Thyroid gland (tissue), 4 donors: ENCODE measurements around the gene NCKAP5. TPM values are rescaled to one million over a fixed set of nuclear protein-coding genes. Genes with fewer than 3 reads are reported as not detected.

Experiments
- DNase-seq, 2 donors: peaks; one replicate each; pipeline ENCODE4 v3.0.0-alpha.2; 2019
- H3K27ac ChIP-seq, 3 donors: fragments of 200-600 bp; sonication (generic); 1 replicate in 2 of 3; 2 replicates in 1 of 3; pipeline ENCODE4 v1.5.1; 2016 to 2019; ENCODE audit warnings: mild to moderate bottlenecking in 1 of 3, moderate library complexity in 1 of 3
- H3K27me3 ChIP-seq: fragments of 200-600 bp; sonication (generic); one replicate; pipeline ENCODE4 v1.5.1; 2019
- H3K36me3 ChIP-seq, 2 donors: fragments of 200-600 bp; sonication (generic); one replicate each; pipeline ENCODE4 v1.5.1; 2016 to 2019
- H3K4me1 ChIP-seq, 2 donors: fragments of 200-600 bp; sonication (generic); one replicate each; pipeline ENCODE4 v1.5.1; 2017 to 2019
- H3K4me3 ChIP-seq, 3 donors: fragments of 200-600 bp; sonication (generic); replicated peaks in 1 of 3; 1 replicate in 2 of 3; 2 replicates in 1 of 3; pipeline ENCODE4 v1.5.1; 2016; ENCODE audit warnings: mild to moderate bottlenecking in 1 of 3
- H3K9me3 ChIP-seq: fragments of 200-600 bp; sonication (generic); one replicate; pipeline ENCODE4 v1.5.1; 2017
- POLR2A ChIP-seq, 2 donors: fragments of 450-650 bp; IDR thresholded peaks; one replicate each; pipeline ENCODE4 v1.6.1; 2017; ENCODE audit warnings: antibody characterized with exemption in 2 of 2, mild to moderate bottlenecking in 2 of 2, moderate library complexity in 1 of 2
- WGBS, 2 donors: methylation state at CpG; one replicate each; pipeline ENCODE4 v1.1.5; 2017; 5-methylcytosine and 5-hydroxymethylcytosine counted together
- intact Hi-C: fragments of 100-400 bp; cut with DNase I; formaldehyde crosslinking; loops from one replicate; pipeline ENCODE4 v1.15.1; 2023
- total RNA-seq, 4 donors: library from RNA; depleted of rRNA; stranded (reverse); fragments of >200 nt; gene quantifications; one replicate each; pipeline ENCODE4 v1.2.3, GENCODE V29; 2016
- TF ChIP-seq, protein P1 (sequence below), 6 experiments: fragments of 200-600 bp in 3 of 6; fragments of 450-650 bp in 3 of 6; sonication (generic) in 3 of 6; IDR thresholded peaks; one replicate each; pipeline ENCODE4 v1.5.1; 2016 to 2019; ENCODE audit warnings: antibody characterized with exemption in 6 of 6, mild to moderate bottlenecking in 2 of 6, inconsistent platforms in 1 of 6, moderate library complexity in 1 of 6

Gene NCKAP5
- total RNA-seq, 4 donors from 2014 or later = 0.45 to 1.2 (median 0.76) TPM

DNA sequence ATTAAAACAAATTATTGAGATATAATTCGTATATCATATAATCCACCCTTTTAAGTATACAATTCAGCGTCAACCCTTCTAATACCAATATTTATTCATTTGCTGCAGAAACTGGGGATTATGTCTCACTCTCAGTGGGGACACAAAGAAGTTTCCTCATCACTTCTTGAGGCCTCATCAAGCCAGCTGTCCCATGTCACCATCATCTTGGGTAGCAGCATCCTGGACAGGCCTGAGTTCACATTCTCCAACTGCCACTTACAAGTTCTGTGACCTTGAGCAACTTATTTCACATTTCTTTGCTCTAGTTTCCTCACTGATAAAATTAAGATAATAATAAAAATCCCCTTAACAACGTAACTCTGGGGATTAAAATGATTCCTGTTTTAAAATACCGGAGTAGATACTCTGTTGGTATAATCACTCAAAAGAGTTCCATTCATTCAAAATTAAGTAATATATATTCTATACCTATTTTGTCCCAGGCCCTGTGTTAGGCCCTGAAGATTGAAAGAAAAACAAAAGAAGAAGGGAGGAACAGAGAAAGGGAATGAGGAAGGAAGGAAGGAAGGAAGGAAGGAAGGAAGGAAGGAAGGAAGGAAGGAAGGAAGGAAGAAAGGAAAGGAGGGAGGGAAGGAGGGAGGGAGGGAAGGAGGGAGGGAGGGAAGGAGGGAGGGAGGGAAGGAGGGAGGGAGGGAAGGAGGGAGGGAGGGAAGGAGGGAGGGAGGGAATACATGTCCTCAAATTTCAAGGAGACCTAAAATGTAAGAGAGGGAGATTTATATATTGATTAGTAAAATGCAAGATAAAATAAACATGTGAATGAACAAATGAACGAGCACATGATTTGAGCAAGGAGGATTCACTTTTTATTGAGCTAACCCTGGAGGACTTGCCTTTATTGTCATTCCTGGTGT, 42.4 kb downstream of the NCKAP5 start:
- Histone ChIP-seq H3K36me3 (no peaks in the 10 kb centered on the region), H3K27ac (no peak overlapping the region), H3K9me3 (no peaks in the 10 kb centered on the region), H3K4me1 (no peaks in the 10 kb centered on the region), H3K4me3 (no peak overlapping the region), H3K27me3 (no peaks in the 10 kb centered on the region)
- no peak for DNase-seq
- 90 to 91% methylated on average over 5 of the region's 5 CpGs for WGBS, 2 donors
- TF ChIP-seq POLR2A (IDR thresholded peaks at IDR 0.05) = no peak
- TF ChIP-seq, protein P1, sequence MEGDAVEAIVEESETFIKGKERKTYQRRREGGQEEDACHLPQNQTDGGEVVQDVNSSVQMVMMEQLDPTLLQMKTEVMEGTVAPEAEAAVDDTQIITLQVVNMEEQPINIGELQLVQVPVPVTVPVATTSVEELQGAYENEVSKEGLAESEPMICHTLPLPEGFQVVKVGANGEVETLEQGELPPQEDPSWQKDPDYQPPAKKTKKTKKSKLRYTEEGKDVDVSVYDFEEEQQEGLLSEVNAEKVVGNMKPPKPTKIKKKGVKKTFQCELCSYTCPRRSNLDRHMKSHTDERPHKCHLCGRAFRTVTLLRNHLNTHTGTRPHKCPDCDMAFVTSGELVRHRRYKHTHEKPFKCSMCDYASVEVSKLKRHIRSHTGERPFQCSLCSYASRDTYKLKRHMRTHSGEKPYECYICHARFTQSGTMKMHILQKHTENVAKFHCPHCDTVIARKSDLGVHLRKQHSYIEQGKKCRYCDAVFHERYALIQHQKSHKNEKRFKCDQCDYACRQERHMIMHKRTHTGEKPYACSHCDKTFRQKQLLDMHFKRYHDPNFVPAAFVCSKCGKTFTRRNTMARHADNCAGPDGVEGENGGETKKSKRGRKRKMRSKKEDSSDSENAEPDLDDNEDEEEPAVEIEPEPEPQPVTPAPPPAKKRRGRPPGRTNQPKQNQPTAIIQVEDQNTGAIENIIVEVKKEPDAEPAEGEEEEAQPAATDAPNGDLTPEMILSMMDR (IDR thresholded peaks at IDR 0.05) = no peak
- intact Hi-C loops = no loop called here

DNA sequence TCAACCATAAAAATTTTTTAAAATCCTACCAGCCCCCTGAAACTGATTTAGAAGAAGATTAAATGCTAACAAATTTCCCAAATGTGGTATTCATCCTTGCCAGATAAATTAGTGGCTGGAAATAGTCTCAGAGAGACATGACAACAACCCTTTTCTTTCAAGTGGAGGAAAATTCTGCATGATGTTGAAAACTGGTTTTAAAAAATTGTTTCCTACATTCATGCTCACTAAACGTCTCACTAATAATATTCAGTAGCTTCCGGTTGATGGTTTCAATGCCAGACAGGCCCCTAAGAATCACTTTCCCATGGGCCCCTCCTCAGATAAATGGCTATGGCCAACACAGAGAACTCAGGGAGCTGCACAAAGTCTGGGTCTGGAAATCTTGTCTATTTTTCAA, 43.2 kb downstream of the NCKAP5 start:
- intact Hi-C loops = no loop called here
- Histone ChIP-seq H3K9me3 (no peaks in the 10 kb centered on the region), H3K27ac (no peak overlapping the region), H3K4me1 (no peaks in the 10 kb centered on the region), H3K36me3 (no peaks in the 10 kb centered on the region), H3K4me3 (no peak overlapping the region), H3K27me3 (no peaks in the 10 kb centered on the region)
- TF ChIP-seq, protein P1 (IDR thresholded peaks at IDR 0.05) = no peak
- no peak for TF ChIP-seq POLR2A (IDR thresholded peaks at IDR 0.05)
- WGBS, 2 donors = 76 to 85% methylated on average over 2 of the region's 2 CpGs
- no peak for DNase-seq

DNA sequence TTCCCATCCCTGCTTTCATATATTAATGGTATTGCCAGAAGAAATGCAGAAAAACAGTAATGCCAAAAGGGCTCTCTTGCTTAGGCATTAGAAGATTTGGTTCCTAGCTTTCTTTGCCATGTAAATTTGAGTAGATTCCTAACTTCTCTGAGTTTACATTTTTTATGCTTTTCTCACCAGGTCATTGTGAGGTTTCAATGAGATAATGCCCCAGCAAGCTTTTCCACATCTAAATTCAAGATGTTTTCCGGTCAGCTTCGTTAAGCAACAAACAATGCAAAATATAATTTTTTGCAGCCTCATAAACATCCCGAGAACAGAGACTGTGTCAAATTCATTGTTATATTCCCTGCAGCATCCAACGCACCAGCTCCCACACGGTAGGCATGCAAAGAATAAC, 44.9 kb downstream of the NCKAP5 start:
- Histone ChIP-seq H3K27ac (no peak overlapping the region), H3K4me3 (no peak overlapping the region), H3K4me1 (no peaks in the 10 kb centered on the region), H3K9me3 (no peaks in the 10 kb centered on the region), H3K27me3 (no peaks in the 10 kb centered on the region), H3K36me3 (no peaks in the 10 kb centered on the region)
- no peak for DNase-seq
- 72 to 78% methylated on average over 5 of the region's 5 CpGs for WGBS, 2 donors
- intact Hi-C loops = no loop called here
- TF ChIP-seq POLR2A (IDR thresholded peaks at IDR 0.05) = no peak

DNA sequence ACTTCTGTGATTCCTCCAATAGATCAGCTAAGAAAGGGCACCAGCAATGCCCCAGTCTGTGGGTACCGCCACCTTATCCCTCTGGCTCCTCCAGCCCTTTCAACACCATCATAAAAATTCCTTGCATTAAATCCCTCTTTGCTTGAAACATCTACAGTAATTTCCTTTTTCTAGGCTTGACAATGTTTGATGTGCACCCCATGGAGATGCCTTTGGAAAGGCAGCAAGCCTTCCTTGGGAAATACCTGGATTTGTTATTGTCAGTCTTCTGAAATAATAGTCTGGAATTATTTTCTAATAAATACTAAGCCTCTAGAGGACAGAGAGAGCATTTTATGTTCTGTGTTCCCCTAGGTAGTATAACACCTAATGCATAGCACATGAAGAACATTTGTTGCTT, 46.1 kb downstream of the NCKAP5 start:
- intact Hi-C loops = no loop called here
- H3K4me3 ChIP-seq = no peak overlapping the region
- 93 to 94% methylated on average over 1 of the region's 1 CpG for WGBS, 2 donors

DNA sequence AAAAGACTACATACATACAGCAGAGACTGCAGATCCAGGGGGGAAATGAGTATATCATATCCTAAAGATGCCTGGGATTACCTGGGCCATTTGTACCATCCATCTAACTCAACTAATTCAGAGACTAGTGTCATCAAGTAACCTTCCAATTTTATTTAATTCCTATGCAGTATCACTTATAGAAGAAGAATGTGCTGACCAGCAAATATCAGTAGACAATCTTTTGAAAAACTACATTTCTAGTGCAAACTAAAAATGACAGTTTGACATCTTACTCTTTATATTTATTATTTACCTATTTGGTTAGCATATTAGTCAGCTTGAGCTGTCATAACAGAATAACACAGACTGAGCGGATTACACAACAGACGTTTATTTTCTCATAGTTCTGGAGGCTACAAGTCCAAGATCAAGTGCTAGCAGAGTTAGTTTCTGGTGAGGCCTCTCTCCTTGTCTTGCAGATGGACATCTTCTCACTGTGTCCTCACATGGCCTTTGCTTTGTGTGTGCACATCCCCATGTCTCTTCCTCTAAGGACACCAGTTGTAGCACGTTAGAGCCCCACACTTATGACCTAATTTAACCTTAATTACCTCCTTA, 47.0 kb downstream of the NCKAP5 start:
- no peak overlapping the region for H3K27ac ChIP-seq
- 82% methylated on average over 3 of the region's 3 CpGs for WGBS, 2 donors
- no peak overlapping the region for H3K4me3 ChIP-seq
- H3K36me3 ChIP-seq = no peaks in the 10 kb centered on the region
- no peaks in the 10 kb centered on the region for H3K4me1 ChIP-seq
- no peaks in the 10 kb centered on the region for H3K9me3 ChIP-seq
- intact Hi-C loops = no loop called here
- DNase-seq = no peak
- no peaks in the 10 kb centered on the region for H3K27me3 ChIP-seq
- TF ChIP-seq, protein P1 (IDR thresholded peaks at IDR 0.05) = no peak
- no peak for TF ChIP-seq POLR2A (IDR thresholded peaks at IDR 0.05)

More for the DNA sequence above, 46.1 kb downstream of the NCKAP5 start:
- H3K36me3 ChIP-seq = no peaks in the 10 kb centered on the region
- no peaks in the 10 kb centered on the region for H3K9me3 ChIP-seq
- TF ChIP-seq, protein P1 (IDR thresholded peaks at IDR 0.05) = no peak
- TF ChIP-seq POLR2A (IDR thresholded peaks at IDR 0.05) = no peak
- H3K27ac ChIP-seq = no peak overlapping the region
- H3K4me1 ChIP-seq = no peaks in the 10 kb centered on the region
- H3K27me3 ChIP-seq = no peaks in the 10 kb centered on the region
- DNase-seq = no peak
